ENCODE data around the gene AOPEP.

- TF ChIP-seq CTCF (conservative IDR thresholded peaks at IDR 0.05; ENCODE audit: low read length) (no peak), EZH2phosphoT487 (IDR thresholded peaks at IDR 0.05; ENCODE audit: borderline replicate concordance) (no peak)
Observed at GRCh38 chr9:94887721-94888120, 161.2 kb downstream of the AOPEP start.
